ENCODE results near the gene ANKS1B. TPM values are rescaled to one million over a fixed set of nuclear protein-coding genes. Genes with fewer than 3 reads are reported as not detected.

Gene ANKS1B
- total RNA-seq, 1 experiment from 2014 or later, result 4.1 TPM

DNA sequence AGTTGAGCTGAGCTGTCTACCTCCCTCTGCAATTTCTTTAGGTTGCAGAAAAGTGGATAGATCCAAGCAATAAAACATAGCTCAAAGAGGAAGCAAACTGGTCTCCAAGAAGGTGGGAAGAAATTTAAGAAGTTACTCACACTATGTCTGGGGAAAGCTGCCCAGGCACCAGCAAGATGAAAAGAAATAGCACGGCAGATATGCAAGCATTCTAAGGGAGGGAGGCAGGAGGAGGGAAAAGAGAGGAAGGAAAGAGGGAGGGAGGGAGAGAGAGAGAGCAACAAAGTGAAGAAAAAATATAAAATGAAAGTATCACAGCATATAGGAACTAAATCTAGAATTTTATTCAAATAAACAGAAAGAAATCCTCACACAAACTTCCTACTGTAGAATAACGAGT lies 1099.0 kb downstream of the ANKS1B start:
- no peak for DNase-seq (ENCODE audit: low read depth)

DNA sequence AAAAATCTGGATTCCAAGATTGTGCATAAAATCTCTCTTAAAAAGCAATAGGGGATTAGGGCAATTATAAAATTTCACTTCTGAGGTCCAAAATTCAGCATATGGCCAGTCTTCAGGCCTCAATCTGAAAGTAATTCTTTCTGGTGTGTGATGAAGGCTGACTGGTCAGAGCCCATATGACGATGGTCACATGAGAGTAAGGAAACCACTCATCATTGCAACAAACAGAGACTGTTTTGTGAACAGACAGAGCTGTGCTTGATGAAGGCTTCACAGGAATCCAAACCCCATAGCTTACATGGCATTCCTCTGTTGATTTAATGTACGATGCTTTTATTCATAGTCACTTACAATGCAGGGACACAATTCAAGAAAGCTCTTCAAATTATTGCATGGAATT lies 1101.5 kb downstream of the ANKS1B start:
- DNase-seq (ENCODE audit: low read depth), result no peak

DNA sequence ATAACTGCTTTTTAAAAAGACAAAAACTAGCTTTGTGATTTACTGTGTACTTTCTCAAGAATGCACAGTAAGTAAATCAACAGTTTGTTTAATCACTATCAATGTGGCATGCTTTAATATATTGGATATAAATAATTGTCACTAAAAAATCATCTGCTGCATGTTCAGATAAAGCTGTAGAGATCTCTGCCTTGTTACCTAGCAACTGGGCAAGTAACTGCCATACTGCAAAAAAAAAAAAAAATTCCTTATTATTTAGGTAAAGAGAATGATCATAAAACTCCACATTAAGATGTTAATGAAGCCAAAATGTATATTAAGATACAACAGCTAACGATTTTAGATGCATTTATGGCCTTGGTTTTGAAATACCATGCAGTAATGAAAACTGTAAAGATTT lies 1102.2 kb downstream of the ANKS1B start:
- DNase-seq (ENCODE audit: low read depth), result no peak

DNA sequence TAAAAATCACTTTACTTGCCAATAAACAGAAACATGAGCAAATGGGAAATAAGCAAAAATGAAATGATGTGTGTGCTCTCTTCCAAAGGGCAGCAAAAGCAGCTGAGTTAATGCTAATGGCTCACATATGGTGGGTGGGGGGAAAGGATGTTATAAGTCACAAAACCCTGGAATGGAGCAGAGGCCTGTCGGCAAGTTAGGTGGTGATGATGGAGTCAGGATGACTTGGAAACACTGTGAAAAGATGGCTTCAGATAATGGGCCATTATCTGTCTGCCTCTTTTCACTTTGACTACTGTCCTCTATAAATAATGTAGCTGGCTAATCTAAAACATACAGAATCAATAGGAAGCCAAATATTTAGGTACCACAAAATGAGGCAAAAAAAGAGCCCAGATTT lies 1111.0 kb downstream of the ANKS1B start:
- no peak for DNase-seq (ENCODE audit: low read depth)

DNA sequence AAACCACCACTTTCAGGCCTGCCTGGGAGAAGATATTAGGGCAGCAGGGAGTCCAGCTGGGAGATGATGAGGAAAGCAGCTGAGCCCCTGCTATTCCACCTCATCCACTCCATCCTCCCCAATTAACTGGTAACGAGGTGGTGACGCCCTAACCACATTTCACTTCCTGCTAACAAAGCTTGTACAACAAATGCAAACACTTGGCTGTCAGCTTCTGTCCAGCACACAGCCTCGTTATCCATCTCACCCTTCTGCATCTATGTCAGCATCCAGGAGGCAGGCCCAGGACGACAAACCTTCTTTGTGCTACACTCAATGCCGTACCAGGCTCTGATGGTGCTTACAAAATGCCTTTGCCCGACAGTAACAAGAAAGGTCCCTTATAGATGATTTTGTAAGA lies 1114.2 kb downstream of the ANKS1B start:
- no peak for DNase-seq (ENCODE audit: low read depth)

DNA sequence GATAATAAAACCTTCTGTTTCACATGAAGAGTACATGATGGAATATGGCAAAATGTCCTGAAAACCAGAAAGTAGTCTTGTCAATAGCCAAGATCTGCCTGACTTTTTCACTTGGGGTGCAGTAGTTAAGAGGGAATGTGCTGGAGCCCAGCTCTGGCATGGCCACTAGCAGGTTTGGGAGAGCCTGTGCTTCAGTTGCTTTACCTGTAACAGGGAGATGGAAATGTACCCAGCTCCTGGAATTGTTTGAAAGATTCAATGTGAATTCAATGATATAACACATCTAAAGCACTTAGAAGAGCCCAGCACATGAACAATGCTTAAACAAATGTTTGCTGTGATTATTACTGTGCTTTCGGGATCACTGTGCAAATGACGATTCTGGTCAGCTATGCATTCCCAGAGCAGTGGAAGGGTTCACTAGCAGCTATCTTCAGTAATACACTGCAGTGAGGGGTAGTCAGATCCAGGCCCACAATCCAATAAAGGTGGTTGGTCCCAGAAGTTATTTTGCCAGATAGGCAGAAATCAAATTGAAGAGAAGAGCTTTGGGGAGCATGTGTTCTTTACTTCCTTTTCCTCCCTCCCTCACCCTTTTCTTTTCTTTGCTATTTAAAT lies 1114.7 kb downstream of the ANKS1B start:
- no peak for DNase-seq (ENCODE audit: low read depth)

DNA sequence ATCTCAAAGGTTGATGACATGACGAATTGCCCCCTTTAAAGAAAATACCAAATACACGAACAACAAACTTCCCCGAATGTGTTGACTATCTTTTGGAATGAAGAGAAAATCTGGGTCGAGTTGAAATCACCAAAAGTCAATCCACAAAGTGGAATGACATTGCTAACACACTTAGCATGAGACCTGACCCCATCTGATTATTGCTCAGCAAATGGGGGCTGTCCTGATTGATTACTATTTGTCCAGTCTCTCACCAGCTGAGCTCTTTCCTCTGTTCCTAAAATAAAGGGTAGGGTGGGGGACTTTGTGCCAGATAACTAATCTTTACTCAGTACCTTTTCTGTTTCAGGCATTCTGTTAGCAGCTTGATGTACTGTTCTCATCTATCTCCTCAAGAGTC lies 1116.2 kb downstream of the ANKS1B start:
- DNase-seq (ENCODE audit: low read depth), result no peak

DNA sequence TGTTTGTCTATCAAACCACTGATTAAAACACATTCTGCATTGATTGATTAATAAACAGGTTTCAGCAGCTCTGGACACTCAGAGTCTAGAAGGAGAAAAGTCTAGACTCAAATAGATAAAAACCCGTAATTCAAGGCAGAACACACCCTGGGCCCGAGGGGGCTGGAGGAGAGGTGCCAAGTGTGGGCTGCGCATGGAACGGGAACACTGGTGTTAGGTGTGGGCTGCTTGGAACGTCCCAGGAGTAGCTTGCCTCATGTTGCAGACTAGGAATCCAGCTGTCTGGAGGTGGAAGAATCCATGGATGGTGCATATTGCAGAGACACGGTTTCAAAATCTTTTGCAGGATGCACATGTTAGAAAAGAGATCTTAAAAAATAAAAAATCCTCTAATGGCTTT lies 1116.7 kb downstream of the ANKS1B start:
- no peak for DNase-seq (ENCODE audit: low read depth)

DNA sequence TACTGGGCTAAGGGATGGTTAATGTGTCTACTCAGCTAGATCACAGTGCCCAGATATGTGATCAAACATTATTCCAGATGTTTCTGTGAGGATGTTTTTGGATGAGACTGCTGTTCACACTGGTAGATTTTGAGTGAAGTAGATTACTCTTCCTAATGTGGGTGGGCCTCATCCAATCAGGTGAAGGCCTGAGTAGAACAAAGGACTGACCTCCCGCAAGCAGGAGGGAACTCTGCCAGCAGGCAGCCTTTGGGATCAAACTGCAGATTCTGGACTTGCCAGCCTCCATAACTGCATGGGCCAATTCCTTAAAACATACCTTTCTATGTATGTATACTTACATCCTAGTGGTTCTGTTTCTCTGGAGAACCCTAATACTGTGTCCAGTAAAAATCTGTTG lies 1120.4 kb downstream of the ANKS1B start:
- DNase-seq (ENCODE audit: low read depth), result no peak

DNA sequence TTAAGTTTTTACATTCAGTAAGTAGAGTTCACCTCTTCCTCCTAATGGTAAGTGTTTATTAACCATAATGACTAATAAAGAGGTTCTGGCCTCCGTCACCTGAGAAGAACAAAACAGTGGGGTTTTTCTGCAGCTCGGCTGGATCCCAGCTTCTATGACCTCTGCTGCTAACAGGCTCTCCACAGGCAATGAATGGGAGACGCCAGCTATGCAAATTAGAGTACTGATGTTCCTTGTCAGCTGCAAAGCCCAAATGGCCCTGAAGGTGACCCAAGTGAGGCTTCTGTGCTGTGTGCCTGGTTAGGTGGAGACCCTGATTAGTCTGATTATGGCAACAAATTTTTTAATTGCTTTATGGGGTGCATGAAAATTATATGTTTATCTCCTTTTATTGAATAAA lies 1121.6 kb downstream of the ANKS1B start:
- no peak for DNase-seq (ENCODE audit: low read depth)

DNA sequence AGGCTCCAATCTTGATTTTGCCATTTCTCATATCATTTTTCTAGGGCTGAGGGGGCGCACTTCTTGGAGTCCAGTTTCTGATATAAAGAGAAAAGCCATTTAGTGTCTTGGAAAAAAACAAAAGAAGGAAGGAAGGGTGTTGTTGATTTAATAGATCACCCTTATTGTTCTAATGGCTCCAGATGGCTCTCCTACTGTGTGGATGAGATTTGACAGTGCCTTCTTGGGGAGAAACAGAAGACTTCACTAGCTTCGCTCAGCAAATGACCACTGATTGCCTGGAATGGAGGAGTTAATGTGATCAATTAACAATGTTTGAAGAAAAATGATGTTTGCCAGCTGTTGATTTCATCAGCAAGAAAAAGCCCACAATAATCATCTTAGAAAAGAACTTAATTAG lies 1123.5 kb downstream of the ANKS1B start:
- DNase-seq (ENCODE audit: low read depth), result no peak

DNA sequence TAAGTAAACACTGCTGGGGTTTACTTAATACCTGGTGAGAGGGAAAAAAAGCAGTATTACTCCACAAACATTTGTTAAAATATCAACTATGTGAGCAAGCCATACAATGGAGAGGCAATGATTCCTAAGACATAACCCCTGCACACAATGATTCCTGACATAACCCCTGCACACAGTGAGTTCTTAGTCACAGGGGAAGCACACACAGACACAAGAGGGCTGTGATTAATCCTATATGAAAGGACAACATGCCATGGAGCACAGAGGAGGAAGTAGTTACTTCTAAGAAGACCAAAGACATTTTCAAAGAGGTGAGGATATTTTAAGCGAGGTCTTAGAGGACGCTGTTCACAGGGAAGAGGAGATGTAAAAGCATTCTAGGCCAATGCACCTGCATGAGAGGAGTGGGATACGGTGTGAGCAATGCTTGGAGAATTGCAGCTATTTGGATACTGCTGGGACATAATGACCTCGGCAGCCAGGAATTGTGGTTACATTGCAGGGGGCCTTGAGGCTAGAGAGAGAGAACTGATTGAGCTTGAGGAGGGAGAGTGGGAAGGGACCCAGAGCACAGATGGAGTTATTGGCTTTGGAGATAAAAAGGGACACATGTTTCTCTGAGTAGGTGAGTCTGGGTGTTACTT lies 1127.7 kb downstream of the ANKS1B start:
- peak; percentile 30 for DNase-seq (ENCODE audit: low read depth)

DNA sequence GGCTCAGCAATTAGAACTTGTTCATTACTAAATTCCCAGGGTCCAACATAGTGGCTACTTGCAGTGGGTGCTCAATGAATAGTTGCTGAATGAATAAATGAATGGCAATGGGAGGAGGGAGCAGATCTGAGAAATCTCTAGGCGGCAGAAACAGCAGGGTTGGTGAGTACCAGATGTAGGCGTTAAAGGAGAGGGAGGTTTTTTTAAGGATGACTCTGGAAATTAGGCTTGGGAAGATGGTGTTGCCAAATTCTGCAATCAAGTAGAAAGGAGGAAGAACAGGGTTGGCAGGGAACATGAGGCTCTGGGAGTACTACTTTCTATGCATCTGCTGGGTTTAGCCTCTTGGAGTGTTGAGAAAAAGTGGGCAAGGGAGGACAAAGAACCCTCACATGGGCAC lies 1132.6 kb downstream of the ANKS1B start:
- DNase-seq (ENCODE audit: low read depth), result no peak

DNA sequence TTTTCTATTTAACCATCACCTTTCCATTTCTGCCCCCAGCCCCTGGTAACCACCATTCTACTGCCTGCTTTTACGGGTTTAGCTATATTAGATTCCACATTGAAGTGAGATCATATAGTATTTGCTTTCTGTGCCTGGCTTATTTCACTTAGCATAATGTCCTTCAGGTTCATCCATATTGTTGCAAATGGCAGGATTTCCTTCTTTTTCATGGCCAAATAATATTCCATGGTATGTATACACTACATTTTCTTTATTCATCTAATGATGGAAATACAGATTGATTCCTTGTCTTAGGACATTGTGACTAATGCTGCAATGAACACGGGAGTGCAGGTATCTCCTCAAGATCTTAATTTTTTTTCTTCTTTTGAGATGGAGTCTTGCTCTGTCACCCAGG lies 1137.5 kb downstream of the ANKS1B start:
- no peak for DNase-seq (ENCODE audit: low read depth)

DNA sequence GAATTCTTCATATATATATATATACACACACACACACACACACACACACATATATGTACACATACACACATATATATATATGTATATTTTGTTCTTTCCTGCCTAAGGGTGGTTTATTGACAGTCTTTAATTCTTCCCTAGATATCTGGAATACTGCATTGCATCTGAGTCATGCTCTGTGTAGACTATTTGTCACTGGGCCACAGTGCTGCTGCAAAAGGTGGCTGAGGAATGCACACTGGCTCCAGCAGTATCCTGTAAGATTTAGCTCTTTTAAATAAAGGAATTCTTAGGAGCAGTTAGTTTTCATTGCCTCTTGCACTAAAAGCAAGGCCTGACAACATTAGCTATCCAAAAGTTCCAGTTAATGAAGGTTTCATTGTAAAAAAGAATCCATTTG lies 1138.8 kb downstream of the ANKS1B start:
- peak; percentile 13 for DNase-seq (ENCODE audit: low read depth)

DNA sequence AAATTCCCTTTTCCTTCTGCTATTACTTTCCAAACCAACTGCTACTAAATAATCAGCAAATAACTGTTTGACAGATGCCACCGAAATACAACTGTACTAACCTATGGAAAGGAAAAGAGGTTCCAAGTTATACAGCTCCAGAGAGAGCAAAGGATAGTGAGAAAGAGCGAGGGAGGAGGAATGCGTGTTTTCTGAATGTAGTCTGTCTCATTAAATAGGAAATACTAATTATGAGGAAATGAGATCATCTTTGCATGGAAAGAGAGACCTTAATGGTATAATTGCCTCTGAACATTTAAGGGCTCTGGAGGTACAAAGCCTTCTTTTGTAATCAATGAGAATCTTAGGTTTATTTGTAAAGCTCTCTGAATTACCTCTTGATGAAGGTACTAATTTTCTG lies 1144.4 kb downstream of the ANKS1B start:
- no peak for DNase-seq (ENCODE audit: low read depth)

DNA sequence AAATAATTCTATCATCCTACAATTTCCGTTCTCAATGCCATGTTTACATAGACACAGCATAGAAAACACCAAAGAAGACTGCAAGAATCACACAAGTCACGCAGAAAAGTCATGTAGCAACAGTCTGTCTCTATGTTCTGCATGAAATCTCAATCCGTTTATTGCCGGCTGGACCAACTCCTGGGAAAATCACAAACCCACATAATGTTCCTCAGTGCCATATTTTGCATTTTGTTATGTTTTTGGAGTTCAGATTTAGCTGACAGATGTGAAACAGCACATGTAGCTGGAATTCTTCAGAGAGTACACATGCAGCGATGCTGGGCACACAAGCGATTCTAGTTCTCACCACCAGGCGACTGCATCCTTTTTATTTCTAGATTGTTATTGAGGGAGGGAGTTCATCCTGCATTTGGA lies 1146.5 kb downstream of the ANKS1B start:
- DNase-seq (ENCODE audit: low read depth), result no peak

DNA sequence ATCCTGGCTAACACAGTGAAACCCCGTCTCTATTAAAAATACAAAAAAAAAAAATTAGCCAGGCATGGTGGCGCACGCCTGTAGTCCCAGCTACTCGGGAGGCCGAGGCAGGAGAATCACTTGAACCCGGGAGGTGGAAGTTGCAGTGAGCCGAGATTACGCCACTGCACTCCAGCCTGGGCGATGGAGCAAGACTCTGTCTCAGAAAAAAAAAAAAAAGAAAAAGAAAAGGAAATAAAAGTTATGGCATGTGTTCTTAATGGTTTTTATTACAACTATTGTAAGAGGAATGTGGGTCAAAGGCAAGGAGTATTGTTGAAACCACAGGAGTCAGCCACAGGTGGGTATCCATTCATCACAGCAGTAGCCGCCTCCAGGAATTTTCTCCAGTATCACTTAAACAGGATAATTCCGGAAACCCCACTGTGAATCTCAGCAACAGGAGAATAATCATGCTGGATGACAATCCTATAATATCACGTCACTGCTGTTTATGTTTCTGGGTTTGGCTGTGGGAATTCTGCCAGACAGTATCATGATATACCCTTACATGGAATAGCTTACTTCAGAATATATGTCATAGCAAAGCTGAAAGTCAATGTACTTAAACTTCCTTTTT lies 1147.5 kb downstream of the ANKS1B start:
- peak; percentile 30 for DNase-seq (ENCODE audit: low read depth)

DNA sequence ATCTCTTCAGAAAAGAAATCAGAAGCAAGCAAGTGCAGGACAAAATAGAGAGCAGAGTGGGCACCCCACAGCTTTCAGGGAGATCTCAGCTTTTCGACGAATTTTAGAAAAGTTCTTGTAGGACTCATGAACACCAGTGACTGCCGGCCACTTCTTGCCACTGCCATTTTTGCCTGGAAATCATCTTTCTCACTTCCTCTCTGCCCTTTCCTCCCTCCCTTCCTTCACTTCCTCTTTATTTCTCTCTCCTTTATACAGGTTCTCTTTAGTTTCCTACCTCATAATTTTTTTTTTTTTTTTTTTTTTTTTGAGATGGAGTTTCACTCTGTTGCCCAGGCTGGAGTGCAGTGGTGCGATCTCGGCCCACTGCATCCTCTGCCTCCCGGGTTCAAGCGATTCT lies 1154.1 kb downstream of the ANKS1B start:
- DNase-seq (ENCODE audit: low read depth), result no peak

DNA sequence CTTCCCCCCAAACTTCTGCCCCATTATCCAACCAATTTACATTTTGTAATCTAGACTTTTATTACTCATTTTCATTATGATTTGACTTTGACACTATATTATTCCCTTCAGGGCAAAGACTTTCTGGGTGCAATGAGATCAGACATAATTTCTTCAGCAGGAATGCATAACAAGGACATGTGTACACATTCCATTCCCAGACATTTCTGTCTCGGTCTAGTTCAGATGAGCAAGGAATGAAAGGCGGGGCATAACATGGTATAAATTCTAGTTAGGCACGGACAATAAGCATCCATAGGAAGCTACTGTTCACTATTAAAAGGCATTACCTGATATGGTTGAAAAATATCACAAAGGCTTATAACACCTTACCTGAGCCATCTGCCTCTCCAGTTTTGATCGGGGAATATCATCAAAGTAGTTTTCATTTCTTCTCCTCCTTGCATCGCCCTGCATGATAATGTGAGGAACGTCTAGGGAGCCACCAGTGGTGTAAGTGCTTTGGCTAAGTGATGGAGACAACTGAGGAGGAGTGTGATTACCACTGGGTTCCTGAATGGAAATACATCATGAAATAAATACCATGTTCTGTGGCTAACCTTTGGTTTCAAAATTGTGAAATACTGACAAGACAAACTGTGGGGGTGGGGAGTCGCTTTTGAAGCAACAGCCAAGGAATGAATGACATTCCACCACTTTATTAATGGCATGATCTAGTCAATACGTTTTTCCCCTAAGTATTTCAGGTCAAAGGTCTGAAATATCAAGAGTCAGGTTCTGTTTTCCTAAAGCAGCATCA lies 1155.7 kb downstream of the ANKS1B start:
- DNase-seq (ENCODE audit: low read depth), result peak; percentile 9

DNA sequence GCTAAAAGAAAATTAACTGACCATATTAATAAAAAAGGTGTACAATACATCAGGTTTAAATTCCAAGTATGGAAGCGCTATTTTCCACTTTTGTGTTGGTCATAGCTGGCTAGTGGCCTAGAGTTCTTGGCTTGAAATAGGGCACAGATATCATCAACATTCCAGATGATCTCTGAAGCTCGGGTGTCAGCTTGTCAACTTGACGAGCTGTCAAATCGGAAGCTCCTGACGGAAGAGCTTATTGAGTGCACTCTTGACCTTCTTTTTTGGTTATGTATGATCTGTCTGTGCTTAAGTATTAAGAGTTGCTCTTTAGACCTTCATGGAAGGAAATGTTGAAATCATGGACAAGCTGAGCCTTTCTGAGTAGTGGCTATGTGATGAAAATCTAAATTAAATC lies 1161.7 kb downstream of the ANKS1B start:
- DNase-seq (ENCODE audit: low read depth), result no peak

DNA sequence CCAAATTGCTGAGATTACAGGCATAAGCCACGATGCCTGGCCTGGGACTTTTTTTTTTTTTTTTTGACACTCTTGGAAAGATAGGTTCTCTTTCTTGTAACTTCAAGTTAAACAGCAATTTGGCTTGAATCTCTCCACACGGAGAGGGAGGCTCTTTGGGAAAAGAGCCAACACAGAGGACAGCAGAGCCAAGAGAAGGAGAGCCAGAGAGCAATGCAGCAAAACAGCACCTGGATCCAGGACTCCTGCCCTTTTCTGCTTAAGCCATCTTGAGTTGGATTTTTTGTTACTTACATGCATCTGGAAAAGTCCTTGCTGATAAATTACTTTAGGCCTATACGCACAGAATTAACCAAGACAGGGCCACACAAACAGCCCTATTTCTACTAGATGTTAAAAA lies 1162.9 kb downstream of the ANKS1B start:
- no peak for DNase-seq (ENCODE audit: low read depth)

DNA sequence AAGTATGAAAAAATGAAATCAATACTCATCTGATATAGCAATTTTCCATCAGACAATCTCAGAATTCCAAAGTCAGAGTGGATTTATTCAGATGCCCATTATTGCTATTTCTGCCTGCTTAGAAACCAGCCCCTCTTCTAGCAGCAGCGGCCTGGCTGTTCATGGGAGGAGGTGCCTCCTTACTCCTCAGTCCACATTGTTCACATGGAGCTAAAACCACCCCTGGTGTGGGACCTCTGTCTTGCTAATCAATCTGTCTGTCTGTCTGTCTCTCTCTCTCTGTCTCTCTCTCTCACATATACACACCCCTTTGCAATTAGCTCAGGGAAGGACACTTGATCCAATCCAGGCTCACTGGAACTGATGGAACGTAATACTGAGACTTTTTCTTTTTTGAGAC lies 1163.5 kb downstream of the ANKS1B start:
- no peak for DNase-seq (ENCODE audit: low read depth)

Data from M059J (cell line).